SIG-M5 (cell line): ENCODE data around the gene CYTL1.

Source experiments
- DNase-seq: peaks from one replicate; lab custom pipeline; 2025; lab: John Stamatoyannopoulos, UW

Gene CYTL1

GRCh38 chr4:4968161-4968725 is 51.0 kb downstream of the CYTL1 start:
- no peak for DNase-seq
